GM18861 (cell line): ENCODE data around the gene ARHGAP10.
A peak's percentile ranks its signal among the peaks of the same experiment; 100 is the strongest.

Source experiments
- ATAC-seq: cut with Tn5 transposase; IDR thresholded peaks from one replicate; pipeline ENCODE4 v1.9.1; 2021; ENCODE audit not compliant: unreplicated experiment

The ARHGAP10 gene, protein sequence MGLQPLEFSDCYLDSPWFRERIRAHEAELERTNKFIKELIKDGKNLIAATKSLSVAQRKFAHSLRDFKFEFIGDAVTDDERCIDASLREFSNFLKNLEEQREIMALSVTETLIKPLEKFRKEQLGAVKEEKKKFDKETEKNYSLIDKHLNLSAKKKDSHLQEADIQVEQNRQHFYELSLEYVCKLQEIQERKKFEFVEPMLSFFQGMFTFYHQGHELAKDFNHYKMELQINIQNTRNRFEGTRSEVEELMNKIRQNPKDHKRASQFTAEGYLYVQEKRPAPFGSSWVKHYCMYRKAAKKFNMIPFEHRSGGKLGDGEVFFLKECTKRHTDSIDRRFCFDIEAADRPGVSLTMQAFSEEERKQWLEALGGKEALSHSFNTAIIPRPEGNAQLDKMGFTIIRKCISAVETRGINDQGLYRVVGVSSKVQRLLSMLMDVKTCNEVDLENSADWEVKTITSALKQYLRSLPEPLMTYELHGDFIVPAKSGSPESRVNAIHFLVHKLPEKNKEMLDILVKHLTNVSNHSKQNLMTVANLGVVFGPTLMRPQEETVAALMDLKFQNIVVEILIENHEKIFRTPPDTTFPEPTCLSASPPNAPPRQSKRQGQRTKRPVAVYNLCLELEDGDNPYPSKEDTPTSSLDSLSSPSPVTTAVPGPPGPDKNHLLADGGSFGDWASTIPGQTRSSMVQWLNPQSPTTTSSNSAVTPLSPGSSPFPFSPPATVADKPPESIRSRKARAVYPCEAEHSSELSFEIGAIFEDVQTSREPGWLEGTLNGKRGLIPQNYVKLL

DNA sequence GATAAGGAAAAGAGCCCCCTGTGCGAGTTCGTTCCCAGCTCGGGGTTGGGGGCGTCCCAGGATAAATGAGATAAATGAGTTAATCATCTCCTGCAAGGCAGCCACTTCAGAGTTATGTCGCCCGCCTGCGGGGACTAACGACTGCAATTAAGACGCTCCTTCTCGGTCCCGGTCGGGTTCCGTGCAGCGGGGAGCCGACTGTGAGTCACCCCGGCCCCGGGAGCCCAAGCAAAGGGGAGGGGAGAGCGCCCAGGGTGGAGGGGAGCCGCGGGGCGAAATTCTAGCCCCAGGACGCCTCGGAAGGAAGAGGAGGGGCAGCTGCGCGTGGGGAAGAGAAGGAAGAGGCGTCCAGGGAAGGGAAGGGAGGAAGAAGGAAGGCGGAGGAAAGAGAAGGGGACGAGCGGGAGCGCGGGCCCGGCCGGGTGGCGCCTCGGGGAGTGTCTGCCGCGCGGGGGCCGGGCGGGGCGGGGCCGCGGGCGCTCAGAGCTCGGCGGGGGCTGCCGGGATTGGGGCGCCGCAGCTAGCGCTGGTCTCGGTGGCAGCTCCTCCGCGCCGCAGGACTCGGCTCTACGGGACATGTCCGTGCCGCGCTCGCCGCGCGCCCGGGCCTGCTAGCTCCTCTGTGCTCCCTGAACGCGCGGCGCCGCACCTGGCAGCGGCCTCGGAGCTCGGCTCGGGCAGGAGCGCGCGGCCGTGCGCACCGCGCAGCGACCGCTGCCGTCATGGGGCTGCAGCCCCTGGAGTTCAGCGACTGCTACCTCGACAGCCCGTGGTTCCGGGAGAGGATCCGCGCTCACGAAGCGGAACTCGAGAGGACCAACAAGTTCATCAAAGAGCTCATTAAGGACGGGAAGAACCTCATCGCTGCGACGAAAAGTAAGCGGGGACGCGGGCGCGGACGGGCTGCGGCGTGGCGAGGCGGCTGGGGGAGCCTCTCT is at the start of gene ARHGAP10:
TSS of gene ARHGAP10 (plus strand) at position 509 of the 938 bp plus-strand sequence. CDS start at position 723, 214 bp downstream.
- peak; percentile 38 for ATAC-seq

DNA sequence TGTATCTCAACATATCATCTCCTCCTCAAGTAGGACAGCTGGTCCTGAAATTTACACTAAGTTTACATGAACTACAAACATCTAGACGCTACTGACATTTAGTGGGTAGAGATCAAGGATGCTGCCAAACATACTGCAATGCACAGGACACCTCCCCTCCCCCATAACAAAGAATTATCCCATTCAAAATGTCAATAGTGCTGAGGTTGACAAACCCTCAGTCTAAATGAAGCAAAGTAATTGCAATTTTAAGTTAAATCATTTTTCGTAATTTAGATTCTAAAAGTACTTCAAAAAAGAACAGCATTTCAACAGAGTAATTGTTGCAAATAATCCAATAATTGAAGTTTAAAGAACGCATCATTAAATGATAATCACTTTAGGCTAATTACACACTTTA is 49.1 kb upstream of the ARHGAP10 start:
- ATAC-seq = no peak

DNA sequence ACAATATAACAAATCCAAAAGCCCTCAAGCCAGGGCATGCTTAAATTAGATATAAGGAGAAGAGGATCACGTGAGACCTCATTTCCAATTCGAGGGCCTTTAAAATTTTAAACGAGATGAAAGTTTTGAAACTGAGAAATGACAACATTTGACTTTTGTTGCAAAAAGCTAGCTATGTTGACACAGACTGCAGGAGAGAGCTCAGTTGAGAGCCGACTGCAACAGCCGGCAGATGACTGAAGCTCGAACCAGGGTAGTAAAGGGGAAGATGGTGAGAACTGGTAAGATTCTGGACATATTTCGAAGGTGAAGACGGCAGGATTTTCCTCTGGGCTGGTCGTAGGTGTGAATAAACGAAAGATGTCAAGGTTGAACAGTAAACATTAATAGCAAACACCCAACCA is 48.7 kb upstream of the ARHGAP10 start:
- no peak for ATAC-seq

DNA sequence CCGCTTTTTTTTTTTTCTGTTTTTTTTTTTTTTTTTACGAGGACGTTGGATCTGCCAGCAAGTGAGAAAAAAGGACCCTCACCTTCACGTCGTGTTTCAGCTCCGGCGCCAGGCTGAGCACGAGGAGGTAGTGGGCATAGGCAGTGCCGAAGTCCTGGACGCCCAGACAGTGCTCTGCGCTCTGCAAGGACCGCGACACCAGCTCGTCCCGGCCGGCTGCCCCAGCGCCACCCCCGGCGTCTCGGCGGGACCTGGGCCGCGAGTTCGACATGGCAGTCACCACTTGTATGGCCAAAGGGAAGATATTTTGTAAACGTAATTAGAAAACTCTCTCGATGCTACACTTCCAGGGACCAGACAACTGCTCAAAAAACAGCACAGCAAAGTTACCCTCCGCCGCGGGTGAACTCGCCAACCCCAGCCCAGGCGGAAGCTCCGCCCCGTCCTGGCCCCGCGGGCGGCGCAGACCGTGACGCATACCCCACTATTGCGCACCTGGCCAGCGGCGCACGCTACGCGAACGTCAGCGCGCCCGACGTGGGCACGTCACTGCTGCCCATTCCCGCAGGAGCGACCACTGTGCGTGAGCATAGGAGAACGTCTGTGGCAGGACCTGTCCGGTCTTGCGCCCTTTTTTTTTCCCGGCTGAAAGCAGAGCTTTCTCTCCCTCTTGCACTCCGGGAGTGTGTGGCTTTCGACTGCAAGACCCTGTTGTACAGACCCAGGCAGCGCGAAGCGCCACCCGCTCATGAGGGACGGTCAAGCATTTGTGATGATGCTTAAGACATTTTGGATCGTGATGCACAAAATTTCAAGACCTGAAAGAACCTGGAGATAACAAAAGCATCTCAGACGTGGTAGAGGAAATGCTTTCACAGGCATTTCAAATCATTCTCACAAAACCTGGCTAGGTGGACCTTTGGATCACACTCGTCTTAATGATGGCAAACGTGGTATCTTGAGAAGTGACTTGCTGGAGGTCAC is 47.9 kb upstream of the ARHGAP10 start, which contains the start of gene PRMT9:
TSS of gene PRMT9 (minus strand) at position 447 of the 984 bp plus-strand sequence. CDS start at position 271, 176 bp downstream.
- ATAC-seq = peak; percentile 99

DNA sequence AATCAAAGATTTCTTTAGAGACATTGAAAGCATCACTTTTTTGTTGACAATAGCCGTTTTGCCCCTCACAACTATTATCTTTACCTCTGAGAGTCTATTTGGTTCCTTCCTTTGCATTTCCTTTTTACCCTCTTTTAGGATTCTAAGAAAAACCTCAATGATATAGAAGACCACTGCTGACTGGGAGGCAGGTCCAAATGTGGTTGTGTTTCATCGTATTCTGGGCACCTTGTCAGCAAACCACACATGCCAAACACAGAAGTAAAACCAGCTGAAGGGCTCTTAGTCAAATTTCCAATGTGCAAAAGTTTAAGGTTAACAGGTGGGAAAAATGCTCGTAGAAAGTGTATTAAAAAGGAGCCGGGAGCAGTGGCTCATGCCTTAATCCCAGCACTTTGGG is 42.8 kb upstream of the ARHGAP10 start:
- ATAC-seq = no peak

DNA sequence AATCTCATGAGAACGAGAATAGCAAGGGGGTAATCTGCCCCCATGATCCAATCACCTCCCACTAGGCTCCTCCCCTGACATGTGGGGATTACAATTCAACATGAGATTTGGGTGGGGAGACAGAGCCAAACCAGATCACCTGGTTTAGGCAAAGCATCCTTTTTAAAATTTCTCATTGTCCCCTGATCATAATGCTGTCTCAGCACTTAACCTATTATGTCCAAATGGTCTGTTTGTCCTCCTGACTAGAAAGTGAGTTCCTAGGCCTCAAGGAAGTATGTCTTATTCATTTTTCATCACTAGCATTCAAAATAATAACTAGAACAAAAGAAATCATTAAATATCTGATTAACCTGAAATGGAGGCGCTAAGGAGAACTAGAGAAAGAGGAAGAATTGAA is 40.1 kb upstream of the ARHGAP10 start:
- ATAC-seq = no peak

DNA sequence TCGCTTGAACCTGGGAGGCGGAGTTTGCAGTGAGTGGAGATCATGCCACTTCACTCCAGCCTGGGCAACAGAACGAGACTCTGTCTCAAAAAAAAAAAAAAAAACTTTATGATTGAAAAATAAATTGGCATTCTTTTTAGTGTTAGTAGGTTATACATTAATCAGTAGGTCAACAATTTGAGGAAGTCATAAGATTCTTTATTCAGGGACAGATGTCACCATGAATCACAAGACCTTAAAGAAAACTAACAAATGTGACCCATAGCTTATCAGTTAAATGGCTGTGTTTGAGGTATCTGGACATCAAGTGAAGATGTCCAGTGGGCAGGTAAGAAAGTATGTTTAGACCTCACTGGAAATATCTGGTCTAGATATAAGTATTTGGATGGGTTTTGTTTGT is 38.7 kb upstream of the ARHGAP10 start:
- no peak for ATAC-seq

DNA sequence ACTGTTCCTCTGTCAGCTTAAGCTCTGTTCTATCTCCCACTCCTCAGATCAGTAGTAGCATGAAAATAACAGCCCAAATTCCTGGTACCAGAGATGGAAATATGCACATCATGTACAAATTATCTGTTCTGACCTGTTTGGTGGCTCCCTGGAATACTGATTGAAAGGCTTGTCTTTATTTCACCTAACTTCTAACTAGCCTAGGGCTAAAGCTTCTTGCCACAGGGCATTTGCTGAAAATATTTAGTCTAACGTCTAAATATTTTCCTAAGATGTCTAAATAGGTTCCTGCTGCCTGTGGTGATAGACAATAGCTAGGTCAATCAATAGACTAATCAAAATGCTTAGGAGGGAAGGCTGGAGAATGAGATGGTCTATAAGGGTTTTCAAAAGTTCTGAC is 35.0 kb upstream of the ARHGAP10 start:
- ATAC-seq = no peak

DNA sequence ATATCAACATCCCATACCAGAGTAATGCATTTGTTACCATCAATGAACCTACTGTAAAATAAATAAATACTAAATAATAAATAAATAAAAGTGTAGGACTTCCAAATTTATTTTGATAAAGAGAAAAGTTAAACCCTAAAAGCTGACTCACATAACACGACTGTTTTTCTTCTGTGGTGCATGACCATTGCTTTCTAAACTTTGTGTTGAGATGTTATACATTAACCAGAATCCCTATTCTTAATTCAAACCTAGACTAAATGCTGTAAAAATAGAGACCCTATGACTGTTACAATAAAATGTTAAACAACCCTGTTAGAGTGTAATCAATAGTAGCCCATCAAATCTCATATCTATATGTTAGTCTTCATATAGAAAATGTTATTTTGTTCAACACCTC is 27.0 kb upstream of the ARHGAP10 start:
- ATAC-seq = peak; percentile 80

DNA sequence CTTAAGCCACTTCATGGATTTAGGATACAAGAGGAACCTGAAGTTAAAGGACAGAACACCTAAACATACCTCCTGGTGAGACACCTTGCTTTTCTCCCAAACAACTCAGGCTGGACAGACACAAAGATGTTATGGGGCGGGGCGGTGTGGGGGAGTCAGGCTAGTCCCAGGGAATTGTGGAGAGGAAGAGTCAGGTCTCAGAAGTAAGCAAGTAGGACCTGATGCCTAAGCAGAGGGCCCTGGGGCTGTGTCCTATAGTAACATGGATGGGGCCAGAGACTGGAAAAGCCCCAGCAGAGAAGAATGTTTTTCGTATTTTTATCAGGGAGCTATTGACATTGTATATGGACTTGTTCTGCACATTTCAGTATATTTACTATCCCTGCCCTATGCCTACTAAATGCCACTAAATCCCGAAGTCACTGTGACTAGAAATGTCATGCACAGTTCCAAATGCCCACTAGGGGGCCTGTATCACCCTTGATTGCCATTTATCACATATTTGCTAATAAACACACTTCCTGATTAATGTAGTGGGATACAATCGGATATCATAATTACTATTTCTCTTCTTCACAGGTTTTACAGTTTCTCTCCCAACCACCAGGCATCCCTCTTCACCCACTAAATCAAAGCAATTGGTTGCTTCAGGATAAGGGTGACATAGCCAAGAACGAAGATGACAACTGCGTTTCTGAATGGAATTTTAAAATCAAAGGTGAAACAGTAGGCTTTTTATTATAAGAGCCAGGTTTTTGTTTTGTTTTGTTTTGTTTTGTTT is 23.8 kb upstream of the ARHGAP10 start:
- peak; percentile 63 for ATAC-seq

DNA sequence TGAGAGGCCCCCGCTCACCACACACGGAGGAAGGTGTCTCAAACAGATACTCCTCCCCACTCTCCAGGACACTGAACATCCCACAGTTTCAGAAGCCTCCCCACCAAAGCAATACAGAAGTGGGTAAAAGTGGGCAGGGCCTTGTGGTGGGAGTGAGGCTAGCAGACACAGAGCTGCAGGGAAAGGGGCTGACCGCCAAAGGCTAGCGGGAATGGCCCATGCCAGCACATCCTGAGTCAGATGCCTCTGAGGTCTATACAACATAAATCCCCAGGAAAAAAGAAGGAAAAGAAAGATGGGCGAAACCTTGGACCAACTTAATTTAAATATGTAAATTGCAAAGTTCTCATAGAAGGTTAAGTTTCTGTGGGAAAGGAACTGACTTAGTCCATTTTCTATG is 21.9 kb upstream of the ARHGAP10 start:
- no peak for ATAC-seq

DNA sequence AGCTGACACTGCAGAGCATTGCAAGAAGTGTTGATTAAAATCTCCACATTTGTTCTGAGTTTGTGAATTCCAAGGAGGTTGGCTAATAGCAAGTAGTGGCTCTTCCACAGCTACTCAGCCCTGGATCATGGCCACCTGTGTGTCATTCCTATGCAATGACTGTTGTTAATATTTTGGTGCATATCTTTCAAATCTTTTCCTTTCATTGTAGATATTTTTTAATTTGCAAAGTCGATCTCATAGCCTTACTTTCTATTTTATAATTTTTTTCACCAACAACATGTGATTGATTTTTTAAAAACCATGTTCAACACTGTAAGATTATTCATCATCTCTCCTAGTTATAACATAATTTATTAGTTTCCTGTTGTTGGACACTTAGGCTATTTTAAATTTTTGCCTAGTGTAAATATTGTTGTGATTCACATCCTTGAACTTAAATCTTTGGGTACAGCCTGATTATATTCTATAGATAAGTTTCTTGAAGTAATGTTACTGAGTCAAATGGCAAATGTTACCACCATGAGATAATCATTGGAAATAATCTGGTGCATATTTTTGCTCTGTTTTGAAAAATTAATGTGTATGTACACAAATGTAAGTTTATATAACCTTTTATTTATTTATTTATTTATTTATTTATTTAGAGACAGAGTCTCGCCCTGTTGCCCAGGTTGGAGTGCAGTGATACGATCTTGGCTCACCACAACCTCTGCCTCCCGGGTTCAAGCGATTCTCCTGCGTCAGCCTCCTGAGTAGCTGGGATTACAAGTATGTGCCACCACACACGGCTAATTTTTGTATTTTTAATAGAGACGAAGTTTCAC is 17.1 kb upstream of the ARHGAP10 start:
- no peak for ATAC-seq

DNA sequence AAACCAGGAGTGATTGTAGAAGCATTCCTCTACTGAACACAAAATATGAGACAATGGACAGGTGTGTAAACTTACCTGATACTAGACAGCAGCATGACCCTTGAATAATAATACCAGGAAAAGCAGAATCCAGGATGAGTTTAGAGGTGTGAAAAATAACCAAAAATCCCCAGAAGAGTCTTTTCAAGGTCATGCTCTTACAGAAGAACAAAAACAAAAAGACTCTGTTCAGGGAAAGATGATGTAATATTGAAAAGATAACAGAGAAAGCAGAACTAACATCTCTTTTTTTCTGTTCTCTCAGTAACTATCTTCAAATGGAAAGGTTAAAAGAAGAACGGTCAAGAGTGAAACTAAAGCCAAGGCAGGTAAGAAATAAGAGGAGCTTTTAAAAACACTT is 14.0 kb upstream of the ARHGAP10 start:
- peak; percentile 94 for ATAC-seq

DNA sequence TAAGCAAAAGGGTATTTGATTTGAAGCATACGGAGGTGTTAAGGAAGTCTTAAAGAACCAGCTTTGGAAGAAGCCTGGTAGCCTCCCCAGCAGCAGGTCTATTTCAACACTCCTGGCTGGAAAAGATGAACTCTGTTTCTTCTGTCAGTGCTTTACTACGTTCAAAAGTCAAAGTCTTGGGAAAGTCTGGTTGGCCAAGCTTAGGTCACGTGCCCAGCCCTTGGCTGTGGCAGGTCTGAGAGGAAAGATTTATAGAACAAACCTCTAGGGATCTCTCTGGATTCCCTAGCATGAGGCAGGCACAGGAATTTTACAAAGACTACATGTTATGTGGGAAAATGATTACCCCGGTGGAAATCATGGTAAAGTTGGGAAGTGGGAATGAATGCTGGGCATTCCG is 8.6 kb upstream of the ARHGAP10 start:
- no peak for ATAC-seq

DNA sequence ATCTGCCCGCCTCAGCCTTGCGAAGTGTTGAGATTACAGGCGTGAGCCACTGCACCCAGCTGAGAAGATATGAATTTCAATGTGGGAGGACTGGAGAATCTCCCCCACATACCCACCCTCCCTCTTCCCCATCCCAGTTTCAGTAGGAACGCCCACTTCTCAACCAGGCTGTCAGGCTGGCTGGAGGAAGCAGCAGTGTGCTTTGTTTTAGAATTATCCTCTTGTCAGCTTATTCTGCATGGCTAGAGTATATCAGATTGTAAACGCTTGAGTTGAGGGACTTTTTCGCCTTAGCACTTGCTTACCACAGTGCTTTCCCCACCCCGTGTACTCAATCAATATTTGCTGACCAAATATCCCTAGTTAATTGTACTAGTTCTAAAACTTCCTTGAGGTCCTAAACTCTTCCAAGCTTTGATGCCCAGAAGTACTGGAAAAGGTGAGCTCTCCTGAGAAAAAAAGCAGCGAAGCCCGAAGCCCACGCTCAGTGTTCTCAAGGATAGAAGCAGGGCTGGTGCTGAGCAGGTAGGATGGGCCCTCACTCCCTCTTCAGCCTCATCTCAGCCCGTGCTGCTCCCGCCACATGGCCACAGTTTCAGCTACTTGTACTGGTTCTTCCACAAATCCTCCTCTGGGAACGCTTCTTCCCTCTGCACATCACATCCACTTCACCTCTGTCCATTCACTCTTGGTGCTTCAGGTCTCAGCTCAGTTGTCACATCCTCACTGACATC is 7.3 kb upstream of the ARHGAP10 start:
- no peak for ATAC-seq

DNA sequence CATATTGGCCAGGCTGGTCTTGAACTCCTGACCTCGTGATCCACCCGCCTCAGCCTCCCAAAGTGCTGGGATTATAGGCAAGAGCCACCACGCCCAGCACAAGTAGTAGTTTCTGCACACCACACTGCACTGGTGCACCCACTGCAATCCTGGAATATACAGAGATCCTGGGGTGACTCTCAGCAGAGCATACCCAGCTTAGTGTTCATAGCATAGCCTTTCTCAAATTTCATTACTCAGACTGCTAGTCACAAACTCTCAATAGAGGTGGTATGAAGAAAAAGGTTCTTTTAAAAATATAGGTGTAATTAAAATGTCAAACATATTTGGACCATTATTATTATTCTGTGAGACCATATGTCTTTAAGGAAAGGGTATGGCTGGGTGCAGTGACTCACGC is 6.2 kb upstream of the ARHGAP10 start:
- ATAC-seq = no peak

DNA sequence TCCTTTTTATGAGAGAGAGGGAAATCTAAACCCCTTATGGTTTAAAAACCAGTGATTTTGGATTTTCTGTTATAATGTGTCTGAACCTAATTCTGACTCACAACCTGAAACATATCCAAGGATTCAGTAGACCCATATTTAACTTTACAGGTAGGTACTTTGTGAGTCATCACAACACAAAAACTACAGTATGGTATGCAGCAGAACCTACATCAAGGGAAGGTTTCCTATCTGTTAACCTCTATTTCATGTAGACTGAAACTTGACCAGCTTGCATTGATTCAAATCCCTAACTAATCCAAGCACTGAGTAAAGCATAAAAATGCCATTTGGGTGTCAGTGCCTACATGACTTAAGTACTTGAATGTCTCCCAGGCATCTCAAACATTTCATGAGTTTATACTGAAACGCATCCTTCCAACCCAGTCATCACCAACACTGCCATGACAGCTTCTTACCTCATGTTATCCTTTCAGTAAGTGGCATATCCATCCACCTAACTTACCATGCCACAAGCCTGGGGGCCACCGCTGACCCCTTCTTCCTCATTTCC is 4.3 kb upstream of the ARHGAP10 start:
- ATAC-seq = no peak
